GM21619 (cell line): ENCODE measurements around the gene TRAP1.

ENCODE experiments used
- ATAC-seq: cut with Tn5 transposase; IDR thresholded peaks from one replicate; pipeline ENCODE4 v1.9.1; 2021; ENCODE audit not compliant: unreplicated experiment

Gene TRAP1

GRCh38 chr16:3737181-3737580 lies 19.9 kb upstream of the TRAP1 start:
- no peak for ATAC-seq

- ATAC-seq, result no peak
These were observed 18.8 kb upstream of the TRAP1 start for GRCh38 chr16:3736116-3736515.

GRCh38 chr16:3735541-3735940 lies 18.2 kb upstream of the TRAP1 start:
- no peak for ATAC-seq

GRCh38 chr16:3734758-3735221 lies 17.5 kb upstream of the TRAP1 start:
- no peak for ATAC-seq

- ATAC-seq, result no peak
These were observed 16.9 kb upstream of the TRAP1 start for GRCh38 chr16:3734084-3734757.

- ATAC-seq, result no peak
These were observed 14.8 kb upstream of the TRAP1 start for GRCh38 chr16:3732171-3732570.

- no peak for ATAC-seq
These were observed 14.0 kb upstream of the TRAP1 start for GRCh38 chr16:3731126-3731935.

GRCh38 chr16:3730161-3731125 lies 13.1 kb upstream of the TRAP1 start:
- ATAC-seq, result no peak

- ATAC-seq, result no peak
These were observed 12.1 kb upstream of the TRAP1 start for GRCh38 chr16:3729161-3730112.

GRCh38 chr16:3728424-3729160 lies 11.3 kb upstream of the TRAP1 start:
- no peak for ATAC-seq

GRCh38 chr16:3727806-3728381 lies 10.6 kb upstream of the TRAP1 start:
- ATAC-seq, result no peak

- no peak for ATAC-seq
These were observed 8.8 kb upstream of the TRAP1 start for GRCh38 chr16:3726021-3726687.

GRCh38 chr16:3725276-3725675 lies 8.0 kb upstream of the TRAP1 start:
- no peak for ATAC-seq

- no peak for ATAC-seq
These were observed 5.2 kb upstream of the TRAP1 start for GRCh38 chr16:3722508-3722907.

GRCh38 chr16:3720418-3720817 lies 3.1 kb upstream of the TRAP1 start:
- no peak for ATAC-seq

GRCh38 chr16:3718628-3719027 lies 1.3 kb upstream of the TRAP1 start:
- no peak for ATAC-seq

GRCh38 chr16:3718019-3718391 lies 681 bp upstream of the TRAP1 start:
- ATAC-seq, result no peak

GRCh38 chr16:3716831-3717234 lies 491 bp downstream of the TRAP1 start:
- peak; percentile 21 for ATAC-seq

- no peak for ATAC-seq
These were observed 1.9 kb downstream of the TRAP1 start for GRCh38 chr16:3715430-3715829.
